Trophoblast cell (in vitro differentiated cells and primary cell): ENCODE measurements around the gene ERAP2.

Source experiments
- DNase-seq, 2 donors: peaks; one replicate each; pipeline ENCODE4 v3.0.0-alpha.2; 2016
- H2AFZ ChIP-seq: 2 replicates; pipeline ENCODE4 v1.6.1; 2013; ENCODE audit warnings: low read length, moderate library complexity, mild to moderate bottlenecking; ENCODE audit not compliant: insufficient read depth, poor library complexity
- H2AK5ac ChIP-seq: 2 replicates; pipeline ENCODE4 v1.6.1; 2013; ENCODE audit warnings: mild to moderate bottlenecking, low read length
- H2BK120ac ChIP-seq: 2 replicates; pipeline ENCODE4 v1.6.1; 2013; ENCODE audit warnings: low read length, mild to moderate bottlenecking, moderate library complexity; ENCODE audit not compliant: insufficient read depth, poor library complexity
- H2BK12ac ChIP-seq: 2 replicates; pipeline ENCODE4 v1.6.1; 2013; ENCODE audit warnings: mild to moderate bottlenecking, low read length, moderate library complexity
- H2BK5ac ChIP-seq: 2 replicates; pipeline ENCODE4 v1.6.1; 2013; ENCODE audit warnings: low read length, low read depth, moderate library complexity, mild to moderate bottlenecking; ENCODE audit not compliant: poor library complexity
- H3K14ac ChIP-seq: 2 replicates; pipeline ENCODE4 v1.6.1; 2013; ENCODE audit warnings: mild to moderate bottlenecking, low read length
- H3K18ac ChIP-seq: 2 replicates; pipeline ENCODE4 v1.6.1; 2013; ENCODE audit warnings: mild to moderate bottlenecking, low read length
- H3K23ac ChIP-seq: 2 replicates; pipeline ENCODE4 v1.6.1; 2013; ENCODE audit warnings: low read length
- H3K27ac ChIP-seq: 2 replicates; pipeline ENCODE4 v1.5.1; 2013; ENCODE audit warnings: low read depth, mild to moderate bottlenecking, inconsistent platforms, low read length, moderate library complexity
- H3K27me3 ChIP-seq: 2 replicates; pipeline ENCODE4 v1.6.1; 2013; ENCODE audit warnings: inconsistent platforms, mild to moderate bottlenecking, low read length, moderate library complexity; ENCODE audit not compliant: insufficient read depth
- H3K36me3 ChIP-seq, 2 experiments: 1 replicate in 1 of 2; 2 replicates in 1 of 2; pipeline ENCODE4 v1.6.1; 2013; ENCODE audit warnings: low read length in 2 of 2, mild to moderate bottlenecking in 2 of 2, moderate library complexity in 1 of 2; ENCODE audit not compliant: insufficient read depth in 2 of 2, control insufficient read depth in 1 of 2
- H3K4ac ChIP-seq: 2 replicates; pipeline ENCODE4 v1.6.1; 2013; ENCODE audit warnings: low read depth, mild to moderate bottlenecking, low read length, moderate library complexity
- H3K4me1 ChIP-seq, 2 experiments: 1 replicate in 1 of 2; 2 replicates in 1 of 2; pipeline ENCODE4 v1.6.1; 2013; ENCODE audit warnings: low read length in 2 of 2, mild to moderate bottlenecking in 2 of 2, moderate library complexity in 1 of 2; ENCODE audit not compliant: insufficient read depth in 2 of 2, control insufficient read depth in 1 of 2
- H3K4me2 ChIP-seq: 2 replicates; pipeline ENCODE4 v1.6.1; 2013; ENCODE audit warnings: inconsistent platforms, mild to moderate bottlenecking, low read length, moderate library complexity
- H3K4me3 ChIP-seq: 2 replicates; pipeline ENCODE4 v1.5.1; 2013; ENCODE audit warnings: mild to moderate bottlenecking, low read depth, low read length, inconsistent platforms
- H3K79me1 ChIP-seq: one replicate; pipeline ENCODE4 v1.6.1; 2013; ENCODE audit warnings: low read length
- H3K79me2 ChIP-seq: 2 replicates; pipeline ENCODE4 v1.6.1; 2013; ENCODE audit warnings: low read length, mild to moderate bottlenecking; ENCODE audit not compliant: control insufficient read depth, insufficient read depth, poor library complexity
- H3K9ac ChIP-seq: 2 replicates; pipeline ENCODE4 v1.6.1; 2013; ENCODE audit warnings: mild to moderate bottlenecking, low read length
- H3K9me3 ChIP-seq: 2 replicates; pipeline ENCODE4 v1.6.1; 2013; ENCODE audit warnings: low read depth, mild to moderate bottlenecking, control low read depth, inconsistent platforms, low read length; ENCODE audit not compliant: insufficient read depth
- H4K12ac ChIP-seq: 2 replicates; pipeline ENCODE4 v1.6.1; 2013; ENCODE audit warnings: low read depth, mild to moderate bottlenecking, low read length, moderate library complexity
- H4K8ac ChIP-seq: 2 replicates; pipeline ENCODE4 v1.6.1; 2013; ENCODE audit warnings: low read depth, mild to moderate bottlenecking, low read length, moderate library complexity
- H4K91ac ChIP-seq: one replicate; pipeline ENCODE4 v1.6.1; 2013; ENCODE audit warnings: low read depth, mild to moderate bottlenecking, low read length, moderate library complexity
- WGBS: extraction: QIAGEN DNeasy Blood & Tissue Kit; methylation state at CpG from one replicate; pipeline ENCODE4 v1.1.7; 2013; ENCODE audit warnings: missing lambda C conversion rate; ENCODE audit not compliant: insufficient read length, insufficient coverage; ENCODE audit errors: extremely low coverage; 5-methylcytosine and 5-hydroxymethylcytosine counted together

The ERAP2 gene

DNA sequence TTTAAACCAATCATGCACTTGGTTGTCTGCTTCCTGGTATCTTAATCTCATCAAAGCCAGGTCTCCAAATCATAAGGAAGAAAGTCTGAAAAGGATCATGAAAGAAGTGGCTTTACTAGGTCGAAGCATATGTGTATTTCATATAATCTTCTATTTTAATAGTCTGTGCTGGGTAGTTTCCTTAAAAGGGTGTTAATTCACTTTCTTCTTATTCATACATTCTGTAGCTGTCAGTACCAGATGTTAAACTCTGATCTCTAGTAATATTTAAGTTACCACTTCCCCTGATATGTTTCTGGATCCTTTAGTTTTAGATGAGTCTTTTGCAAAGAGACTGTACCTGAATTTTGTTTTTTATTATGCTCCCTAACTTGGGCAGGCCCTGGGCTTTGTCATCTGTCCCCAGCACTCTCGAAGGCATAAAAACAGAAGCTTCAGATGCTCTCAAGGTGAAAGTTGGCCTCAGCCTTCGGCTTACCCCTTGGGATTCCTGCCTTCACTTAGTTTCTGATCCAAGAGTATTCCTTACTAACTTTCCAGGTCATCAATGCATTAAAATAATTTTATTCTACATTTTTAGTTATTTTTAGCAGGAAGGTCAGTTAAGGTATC, 44.5 kb downstream of the ERAP2 start:
- no peak overlapping the region for H4K8ac ChIP-seq
- H3K27me3 ChIP-seq: no peaks in the 10 kb centered on the region
- no peak overlapping the region for H2AFZ ChIP-seq
- H3K79me2 ChIP-seq: no peaks in the 10 kb centered on the region
- no peak overlapping the region for H4K12ac ChIP-seq
- H2BK12ac ChIP-seq: no peak overlapping the region
- no peak overlapping the region for H3K4me2 ChIP-seq
- WGBS: no CpG with 5 or more reads among the region's 3 CpGs
- no peak overlapping the region for H2BK5ac ChIP-seq
- H3K79me1 ChIP-seq: no peaks in the 10 kb centered on the region
- no peak overlapping the region for H4K91ac ChIP-seq
- H3K4ac ChIP-seq: no peak overlapping the region
- no peaks in the 10 kb centered on the region for H3K9me3 ChIP-seq
- no peak overlapping the region for H3K9ac ChIP-seq
- H3K27ac ChIP-seq: no peak overlapping the region
- H2BK120ac ChIP-seq: no peak overlapping the region
- no peak overlapping the region for H3K18ac ChIP-seq
- H2AK5ac ChIP-seq: no peak overlapping the region
- no peak overlapping the region for H3K23ac ChIP-seq
- no peak for DNase-seq
- H3K4me3 ChIP-seq: no peak overlapping the region
- no peak overlapping the region for H3K14ac ChIP-seq
- peaks cover 0 to 2% of the 10 kb centered on the region in 2 experiments for H3K4me1 ChIP-seq
- H3K36me3 ChIP-seq: no peaks in the 10 kb centered on the region

DNA sequence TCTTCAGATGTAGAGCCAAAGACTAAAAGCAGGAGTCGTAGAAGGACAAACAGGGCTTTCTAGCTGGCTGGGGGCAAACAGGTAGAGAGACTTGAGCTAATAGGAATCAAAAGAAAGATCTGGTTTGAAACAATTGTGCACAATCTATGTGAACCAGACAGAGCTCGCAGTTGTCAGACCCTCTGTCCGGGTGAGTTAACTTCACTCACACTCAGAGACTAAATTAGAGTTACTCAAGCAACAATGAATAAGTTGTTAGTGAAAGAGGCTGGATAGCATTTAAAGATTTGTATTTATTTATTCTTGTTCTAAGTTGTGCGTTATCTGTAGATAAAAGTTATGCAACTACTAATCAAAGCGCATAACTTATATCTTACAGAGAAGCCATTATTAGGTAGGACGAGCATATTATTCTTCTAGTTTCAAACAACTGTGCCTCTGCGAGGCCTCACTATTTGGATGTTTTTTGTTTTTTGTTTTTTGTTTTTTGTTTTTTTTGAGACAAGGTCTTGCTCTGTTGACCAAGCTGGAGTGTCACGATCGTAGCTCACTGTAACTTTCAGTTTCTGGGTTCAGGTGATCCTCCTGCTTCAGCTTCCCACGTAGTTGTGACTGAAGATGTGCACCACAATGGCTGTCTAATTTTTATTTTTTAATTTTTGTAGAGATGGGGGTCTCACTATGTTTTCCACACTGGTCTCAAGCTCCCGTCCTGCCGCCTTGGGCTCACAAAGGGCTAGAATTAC, 46.4 kb downstream of the ERAP2 start:
- Histone ChIP-seq H4K8ac (no peak overlapping the region), H3K27ac (no peak overlapping the region), H3K9ac (no peak overlapping the region), H2AK5ac (no peak overlapping the region), H3K4ac (no peak overlapping the region), H2AFZ (no peak overlapping the region), H3K36me3 (no peaks in the 10 kb centered on the region), H3K79me1 (no peaks in the 10 kb centered on the region), H2BK120ac (no peak overlapping the region), H3K18ac (no peak overlapping the region), H3K4me3 (no peak overlapping the region), H3K4me2 (no peak overlapping the region), H3K14ac (peak overlapping the region; percentile 51), H3K23ac (no peak overlapping the region), H2BK5ac (no peak overlapping the region), H4K91ac (no peak overlapping the region), H2BK12ac (peak overlapping the region; percentile 64), H3K9me3 (no peaks in the 10 kb centered on the region), H4K12ac (no peak overlapping the region), H3K4me1 (peaks cover 0 to 2% of the 10 kb centered on the region in 2 experiments), H3K27me3 (no peaks in the 10 kb centered on the region), H3K79me2 (no peaks in the 10 kb centered on the region)
- WGBS: no CpG with 5 or more reads among the region's 12 CpGs
- no peak for DNase-seq

DNA sequence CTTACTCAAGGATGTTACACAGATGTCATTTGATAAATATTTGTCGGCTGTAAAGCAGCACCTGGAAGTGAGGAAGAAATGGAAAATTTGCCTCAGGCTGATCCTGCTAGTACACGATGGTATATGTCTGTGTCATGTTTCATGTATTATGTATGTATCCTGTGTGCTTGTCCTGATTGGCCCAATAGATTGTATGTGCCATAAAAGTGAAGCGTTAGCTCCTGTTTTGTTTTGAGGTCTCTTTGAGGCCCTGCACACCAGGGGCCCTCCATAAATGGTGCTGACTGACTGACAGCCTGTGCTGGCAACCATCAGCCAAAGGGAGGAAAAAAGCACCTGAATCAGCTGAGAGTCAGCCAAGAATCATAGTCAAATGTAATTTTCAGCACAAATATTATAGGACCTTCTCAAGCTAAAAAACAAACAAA, 47.7 kb downstream of the ERAP2 start:
- H2BK120ac ChIP-seq: no peak overlapping the region
- peaks cover 0 to 2% of the 10 kb centered on the region in 2 experiments for H3K4me1 ChIP-seq
- H2AK5ac ChIP-seq: no peak overlapping the region
- no peak overlapping the region for H3K9ac ChIP-seq
- no peak overlapping the region for H2BK12ac ChIP-seq
- no peak overlapping the region for H2BK5ac ChIP-seq
- WGBS: no CpG with 5 or more reads among the region's 3 CpGs
- DNase-seq: peak; percentile 69 to 92
- H3K4me2 ChIP-seq: peak overlapping the region; percentile 1
- no peaks in the 10 kb centered on the region for H3K27me3 ChIP-seq
- no peak overlapping the region for H3K4me3 ChIP-seq
- no peak overlapping the region for H3K4ac ChIP-seq
- H4K12ac ChIP-seq: no peak overlapping the region
- no peak overlapping the region for H4K91ac ChIP-seq
- H3K23ac ChIP-seq: no peak overlapping the region
- H3K18ac ChIP-seq: no peak overlapping the region
- no peaks in the 10 kb centered on the region for H3K36me3 ChIP-seq
- no peak overlapping the region for H3K14ac ChIP-seq
- no peak overlapping the region for H4K8ac ChIP-seq
- H3K79me2 ChIP-seq: no peaks in the 10 kb centered on the region
- no peaks in the 10 kb centered on the region for H3K9me3 ChIP-seq
- no peak overlapping the region for H2AFZ ChIP-seq
- no peaks in the 10 kb centered on the region for H3K79me1 ChIP-seq
- H3K27ac ChIP-seq: no peak overlapping the region

DNA sequence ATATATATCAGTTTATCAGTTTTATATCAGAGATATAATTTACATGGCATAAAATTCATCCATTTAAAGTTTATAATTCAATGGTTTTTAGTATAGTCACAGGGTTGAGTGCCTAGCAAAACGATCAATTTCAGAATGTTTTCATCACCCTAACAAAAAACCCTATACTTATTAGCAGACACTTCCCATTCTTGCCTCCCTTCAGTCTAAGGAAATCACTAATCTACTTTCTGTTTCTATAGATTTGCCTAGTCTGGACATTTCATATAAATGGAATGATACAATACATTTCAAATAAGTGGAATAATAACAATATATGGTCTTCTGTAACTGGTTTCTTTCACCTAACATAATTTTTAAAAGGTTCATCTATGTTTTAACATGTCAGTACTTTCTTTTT, 50.0 kb downstream of the ERAP2 start:
- Histone ChIP-seq H3K4me1 (peaks cover 0 to 2% of the 10 kb centered on the region in 2 experiments), H2AFZ (no peak overlapping the region), H3K4me2 (no peak overlapping the region), H2BK12ac (no peak overlapping the region), H4K12ac (no peak overlapping the region), H3K36me3 (no peaks in the 10 kb centered on the region), H3K27me3 (no peaks in the 10 kb centered on the region), H3K4ac (no peak overlapping the region), H4K8ac (no peak overlapping the region), H3K79me2 (no peaks in the 10 kb centered on the region), H3K18ac (no peak overlapping the region), H3K79me1 (no peaks in the 10 kb centered on the region), H4K91ac (no peak overlapping the region), H3K9me3 (no peaks in the 10 kb centered on the region), H3K27ac (no peak overlapping the region), H3K4me3 (no peak overlapping the region), H2BK120ac (no peak overlapping the region), H3K23ac (no peak overlapping the region), H3K9ac (no peak overlapping the region), H2BK5ac (no peak overlapping the region), H2AK5ac (no peak overlapping the region), H3K14ac (no peak overlapping the region)
- DNase-seq: no peak
- no CpG with 5 or more reads among the region's 1 CpG for WGBS
